ENCODE data around the gene FRMD6.

FRMD6 gene

DNA sequence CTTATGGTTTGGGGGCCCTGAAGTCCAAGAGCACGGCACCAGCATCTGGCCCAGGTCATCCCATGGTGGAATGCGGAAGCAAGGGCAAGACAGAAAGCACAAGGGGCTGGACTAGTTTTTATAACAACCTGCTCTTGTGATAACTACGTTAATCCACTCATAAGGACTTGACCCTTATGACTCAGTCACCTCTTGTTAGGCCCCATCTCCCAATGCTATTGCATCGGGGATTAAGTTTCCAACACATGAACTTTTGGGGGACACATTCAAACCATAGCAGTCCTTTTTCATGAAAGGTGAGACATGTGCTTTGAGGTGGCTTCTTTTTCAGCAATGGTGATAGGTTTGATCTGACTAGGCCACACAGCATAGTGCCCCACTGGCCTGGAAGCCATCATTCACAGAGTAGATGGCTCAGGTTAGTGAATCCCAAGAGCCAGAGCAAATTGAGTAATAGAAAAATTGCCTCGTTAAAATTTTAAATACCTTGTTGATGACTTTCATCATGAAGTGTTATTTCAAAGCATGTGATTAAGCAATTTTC is 12.1 kb downstream of the FRMD6 start:
- DNase-seq (ENCODE audit: low read depth in 1 of 2, low spot score in 1 of 2) = no peak

DNA sequence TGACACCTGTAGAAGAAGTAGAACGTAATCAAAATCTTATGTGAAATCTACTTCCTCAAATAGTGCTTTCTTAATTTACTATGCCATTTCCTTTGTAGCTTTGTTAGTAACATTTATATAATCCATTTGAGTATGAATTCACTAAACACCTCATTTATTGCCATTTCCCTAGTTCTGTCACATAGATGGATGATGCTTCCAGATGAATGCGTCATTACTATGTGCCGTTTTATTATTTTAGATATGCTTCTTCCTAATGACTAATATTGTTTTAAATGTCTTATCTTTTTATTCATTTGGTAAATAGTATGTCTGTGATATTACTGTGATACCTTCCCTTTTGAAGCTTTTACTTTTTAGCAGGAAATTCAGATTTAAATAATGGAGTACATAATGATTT is 14.4 kb downstream of the FRMD6 start:
- no peak for DNase-seq (ENCODE audit: low read depth in 1 of 2, low spot score in 1 of 2)

DNA sequence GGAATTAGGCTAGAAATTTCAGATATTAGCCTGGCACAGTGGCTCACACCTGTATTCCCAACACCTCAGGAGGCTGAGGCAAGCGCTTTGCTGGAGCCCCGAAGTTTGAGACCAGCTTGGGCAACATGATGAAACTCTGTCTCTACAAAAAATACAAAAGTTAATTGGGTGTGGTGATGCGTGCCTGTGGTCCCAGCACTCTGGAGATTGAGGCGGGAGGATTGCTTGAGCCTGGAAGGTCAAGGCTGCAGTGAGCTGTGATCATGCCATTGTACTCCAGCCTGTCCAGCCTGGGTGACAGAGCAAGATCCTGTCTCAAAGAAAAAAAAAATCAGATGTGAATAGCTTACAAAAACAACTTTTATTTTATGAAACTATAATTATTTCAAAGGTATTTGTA is 15.1 kb downstream of the FRMD6 start:
- no peak for DNase-seq (ENCODE audit: low read depth in 1 of 2, low spot score in 1 of 2)

DNA sequence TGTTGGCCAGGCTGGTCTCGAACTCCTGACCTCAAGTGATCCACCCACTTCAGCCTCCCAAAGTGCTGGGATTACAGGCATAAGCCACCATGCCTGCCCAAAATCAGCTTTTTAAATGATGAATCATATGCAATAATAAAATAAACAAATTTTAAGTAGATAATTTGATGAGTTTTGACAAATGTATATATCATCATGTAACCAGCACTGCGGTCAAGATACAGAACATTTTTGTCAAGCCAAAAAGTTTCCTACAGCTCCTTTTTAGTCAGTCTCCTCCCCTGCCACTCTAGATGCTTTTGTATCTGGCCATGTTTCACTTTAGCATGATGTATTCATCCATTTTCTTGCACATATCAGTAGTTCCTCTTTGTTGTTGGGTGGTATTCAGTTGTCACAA is 17.2 kb downstream of the FRMD6 start:
- DNase-seq (ENCODE audit: low read depth in 1 of 2, low spot score in 1 of 2) = no peak

GRCh38 chr14:51674294-51675002 is 22.7 kb downstream of the FRMD6 start:
- no peak for DNase-seq (ENCODE audit: low read depth in 1 of 2, low spot score in 1 of 2)

- DNase-seq (ENCODE audit: low read depth in 1 of 2, low spot score in 1 of 2) = no peak
Measured at GRCh38 chr14:51676549-51676948, 24.8 kb downstream of the FRMD6 start.

DNA sequence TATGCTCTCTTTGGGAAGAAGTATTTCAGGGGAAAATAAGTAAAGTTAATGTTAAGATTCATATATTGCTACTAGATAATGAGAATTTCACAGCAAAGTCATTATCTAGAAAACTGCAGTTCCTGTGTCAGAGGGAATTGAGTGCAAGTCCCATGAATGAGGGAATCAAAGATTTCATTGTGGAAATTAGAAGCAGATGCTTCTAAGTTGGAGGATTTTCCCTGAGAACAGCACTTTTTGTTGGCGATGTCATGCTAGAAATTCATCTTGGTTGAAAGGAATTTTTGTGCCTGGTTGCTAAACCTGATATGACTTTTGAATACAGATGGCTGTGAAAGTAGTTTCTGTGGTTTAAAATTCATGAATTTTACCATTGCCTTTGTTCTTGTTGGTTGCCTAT is 25.6 kb downstream of the FRMD6 start:
- no peak for DNase-seq (ENCODE audit: low read depth in 1 of 2, low spot score in 1 of 2)

DNA sequence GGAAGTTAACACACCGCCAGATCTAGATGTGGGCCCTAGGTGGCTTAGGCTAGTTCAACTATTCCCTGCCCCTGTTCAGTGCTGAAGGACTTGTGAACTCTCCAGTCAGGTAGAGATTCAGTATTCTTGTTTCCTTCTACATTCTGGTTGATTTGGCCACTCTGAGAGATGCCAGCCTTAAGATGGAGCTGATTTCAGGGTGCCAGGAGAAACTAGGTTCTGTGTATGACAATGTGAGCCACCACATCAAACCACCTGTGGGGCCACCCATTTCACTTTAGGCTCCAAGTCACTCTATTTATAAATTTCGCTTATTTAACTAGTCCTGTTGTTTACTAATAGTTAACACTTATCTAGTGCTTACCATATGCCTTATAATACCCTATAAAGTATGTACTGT is 26.0 kb downstream of the FRMD6 start:
- no peak for DNase-seq (ENCODE audit: low read depth in 1 of 2, low spot score in 1 of 2)

GRCh38 chr14:51680031-51680430 is 28.3 kb downstream of the FRMD6 start:
- no peak for DNase-seq (ENCODE audit: low read depth in 1 of 2, low spot score in 1 of 2)

GRCh38 chr14:51681411-51681810 is 29.7 kb downstream of the FRMD6 start:
- no peak for DNase-seq (ENCODE audit: low read depth in 1 of 2, low spot score in 1 of 2)

DNA sequence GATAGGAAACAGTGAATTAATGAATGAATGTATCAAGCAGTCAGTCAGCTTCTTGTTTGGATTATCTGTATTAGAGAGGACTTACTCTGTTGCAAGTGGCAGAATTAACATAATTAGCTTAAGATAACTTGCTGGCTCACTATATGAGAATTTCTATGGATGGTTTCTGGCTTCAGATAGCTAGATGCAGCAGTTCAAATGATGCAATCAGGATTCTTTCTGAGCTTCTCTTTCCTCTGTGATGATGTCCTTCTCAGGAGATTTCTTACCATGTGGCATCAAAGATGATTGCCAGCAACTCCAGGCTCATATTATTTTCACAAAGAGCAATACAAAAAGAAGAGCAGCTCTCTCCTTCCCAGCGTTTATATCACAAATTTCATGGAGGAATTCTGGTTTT is 30.7 kb downstream of the FRMD6 start:
- DNase-seq (ENCODE audit: low read depth in 1 of 2, low spot score in 1 of 2) = no peak

- no peak for DNase-seq (ENCODE audit: low read depth in 1 of 2, low spot score in 1 of 2)
Measured at GRCh38 chr14:51684760-51685159, 33.0 kb downstream of the FRMD6 start.

- no peak for DNase-seq (ENCODE audit: low read depth in 1 of 2, low spot score in 1 of 2)
Measured at GRCh38 chr14:51691176-51691575, 39.5 kb downstream of the FRMD6 start.

GRCh38 chr14:51692646-51693045 is 40.9 kb downstream of the FRMD6 start:
- DNase-seq (ENCODE audit: low read depth in 1 of 2, low spot score in 1 of 2) = no peak

DNA sequence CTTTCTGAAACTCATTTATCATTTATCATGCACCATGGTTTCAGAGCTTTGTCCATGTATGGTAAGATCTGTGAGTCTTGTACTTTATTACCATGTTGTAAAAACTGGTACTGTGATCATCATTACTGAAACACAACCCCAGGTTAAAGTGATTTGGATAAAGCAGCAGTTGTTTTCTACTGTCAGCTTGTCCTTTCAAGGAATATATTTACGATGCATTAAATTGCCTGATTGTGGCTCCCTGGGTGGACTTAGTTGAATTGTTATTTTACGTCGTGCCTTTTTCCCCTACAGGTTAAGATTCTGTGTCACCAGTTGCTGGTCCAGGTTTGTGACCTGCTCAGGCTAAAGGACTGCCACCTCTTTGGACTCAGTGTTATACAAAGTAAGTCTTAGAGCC is 46.1 kb downstream of the FRMD6 start:
- DNase-seq (ENCODE audit: low read depth in 1 of 2, low spot score in 1 of 2) = no peak

GRCh38 chr14:51701951-51702350 is 50.2 kb downstream of the FRMD6 start:
- DNase-seq (ENCODE audit: low read depth in 1 of 2, low spot score in 1 of 2) = no peak

DNA sequence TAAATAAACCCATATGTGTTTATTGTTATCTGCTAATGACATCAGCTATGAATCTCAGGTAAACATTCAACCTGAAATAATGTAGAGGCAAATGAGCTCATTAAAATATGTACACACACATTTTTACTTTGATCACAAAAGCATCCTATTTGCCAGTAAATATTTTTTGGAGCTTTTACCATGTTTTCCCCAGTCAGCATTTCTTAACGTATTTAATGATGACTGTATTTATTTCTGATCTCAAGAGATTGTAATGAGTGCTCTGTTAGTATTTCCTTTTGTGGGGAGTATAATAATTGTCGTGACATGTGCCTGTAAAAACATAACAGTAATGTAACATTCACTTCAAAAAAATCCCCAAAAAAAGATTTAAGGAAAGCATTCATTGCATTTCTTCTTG is 52.1 kb downstream of the FRMD6 start:
- no peak for DNase-seq (ENCODE audit: low read depth in 1 of 2, low spot score in 1 of 2)

DNA sequence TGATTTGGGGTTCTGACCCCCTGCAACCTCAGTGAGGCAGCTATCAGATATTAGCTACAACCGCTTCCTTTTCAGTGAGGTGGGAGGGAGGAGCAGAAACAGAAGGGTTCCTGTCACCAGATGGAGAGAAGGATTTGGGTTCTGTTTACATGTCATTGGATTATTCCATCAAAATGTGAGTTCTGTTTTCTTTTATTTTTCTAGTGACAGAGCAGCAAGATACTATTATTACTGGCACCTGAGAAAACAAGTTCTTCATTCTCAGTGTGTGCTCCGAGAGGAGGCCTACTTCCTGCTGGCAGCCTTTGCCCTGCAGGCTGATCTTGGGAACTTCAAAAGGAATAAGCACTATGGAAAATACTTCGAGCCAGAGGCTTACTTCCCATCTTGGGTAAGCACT is 52.8 kb downstream of the FRMD6 start:
- no peak for DNase-seq (ENCODE audit: low read depth in 1 of 2, low spot score in 1 of 2)

DNA sequence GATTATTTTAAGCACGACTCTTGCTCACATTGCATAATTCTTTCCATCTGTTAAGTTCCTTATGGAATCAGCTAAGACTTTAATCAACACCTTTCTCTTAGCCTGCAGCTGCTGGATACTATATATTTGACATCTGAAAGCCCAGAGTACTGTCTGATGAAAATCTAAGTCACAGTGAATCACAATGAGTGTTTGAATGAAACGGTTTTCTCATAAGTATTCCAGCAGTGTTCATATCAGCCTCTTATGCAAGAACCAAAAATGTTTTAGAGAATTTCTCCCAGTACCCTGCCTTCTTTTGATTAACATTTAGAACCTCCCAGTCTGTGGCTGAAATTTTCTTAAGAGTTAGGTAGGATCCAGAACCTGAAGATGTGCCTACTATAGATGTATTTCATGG is 55.6 kb downstream of the FRMD6 start:
- no peak for DNase-seq (ENCODE audit: low read depth in 1 of 2, low spot score in 1 of 2)

GRCh38 chr14:51711505-51711904 is 59.8 kb downstream of the FRMD6 start:
- no peak for DNase-seq (ENCODE audit: low read depth in 1 of 2, low spot score in 1 of 2)

GRCh38 chr14:51715250-51715649 is 63.5 kb downstream of the FRMD6 start:
- DNase-seq (ENCODE audit: low read depth in 1 of 2, low spot score in 1 of 2) = no peak

DNA sequence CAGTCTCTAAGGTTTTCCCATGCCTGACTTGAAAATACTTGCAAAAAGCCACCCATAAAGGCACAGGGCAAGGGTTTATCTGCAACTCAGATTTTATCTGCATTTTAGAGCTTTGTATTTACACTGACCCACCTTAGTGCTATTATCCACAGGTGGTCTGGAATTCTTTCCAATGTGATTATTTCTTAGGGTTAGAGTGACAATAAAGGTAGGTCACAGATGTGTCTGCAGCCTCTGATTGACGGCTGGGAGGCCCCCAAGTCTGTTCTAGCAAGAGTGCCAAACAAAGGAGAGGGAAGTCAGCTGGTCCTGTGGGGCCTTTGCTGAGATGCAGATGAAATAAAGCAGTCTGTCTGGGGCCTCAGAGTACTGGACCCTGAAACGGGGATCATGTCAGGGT is 64.0 kb downstream of the FRMD6 start:
- no peak for DNase-seq (ENCODE audit: low read depth in 1 of 2, low spot score in 1 of 2)

DNA sequence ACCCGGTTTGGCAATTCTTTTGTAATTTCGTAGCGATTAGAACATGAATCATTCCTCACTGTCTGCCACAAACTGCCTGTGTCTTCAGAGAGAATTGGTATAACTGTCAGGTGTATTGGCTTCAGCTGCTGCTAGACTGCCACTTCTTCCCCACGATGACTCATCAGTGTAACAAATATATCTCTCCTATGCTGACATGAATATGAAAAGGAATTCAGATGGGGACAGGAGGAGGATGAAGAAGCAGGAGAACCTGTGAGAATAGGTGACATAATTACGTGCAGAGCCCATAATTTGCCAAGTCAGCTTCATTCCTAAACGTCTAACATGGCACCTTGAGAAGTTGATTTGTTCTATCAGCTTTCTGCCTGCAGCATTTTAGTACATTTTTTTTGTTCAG is 64.9 kb downstream of the FRMD6 start:
- DNase-seq (ENCODE audit: low read depth in 1 of 2, low spot score in 1 of 2) = no peak

All from stimulated activated CD4-positive, alpha-beta T cell treated with anti-CD3 and anti-CD28 coated beads, Interleukin-15, amount 100 ng/mL, for 1 hour (primary cell).